ENCODE data around the gene CCL27. TPM values are rescaled to one million over a fixed set of nuclear protein-coding genes. Genes with fewer than 3 reads are reported as not detected.

CCL27 gene
- total RNA-seq, 2 donors from 2014 or later: not detected

GRCh38 chr9:34629491-34629808 is 33.0 kb downstream of the CCL27 start:
- H3K27me3 ChIP-seq (replicated peaks; ENCODE audit: insufficient read depth): peaks cover 14% of the 10 kb centered on the region
- no peaks in the 10 kb centered on the region for H3K9me3 ChIP-seq
- peak overlapping the region; percentile 61 for H3K4me3 ChIP-seq
- DNase-seq (ENCODE audit: low spot score): no peak
- no peak for TF ChIP-seq CTCF (IDR thresholded peaks at IDR 0.05)
- no peaks in the 10 kb centered on the region for H3K36me3 ChIP-seq
- ATAC-seq (ENCODE audit: insufficient number of reproducible peaks, low FRiP score, low read depth): no peak
- no peak overlapping the region for H3K27ac ChIP-seq
- peaks cover 0 to 19% of the 10 kb centered on the region in 2 donors for H3K4me1 ChIP-seq (ENCODE audit: control insufficient read depth in 1 of 2, low read depth in 2 of 2)

GRCh38 chr9:34628656-34629490 is 33.6 kb downstream of the CCL27 start, which contains the start of gene ARID3C:
TSS of gene ARID3C (minus strand) at chr9:34629066. CDS start at chr9:34628014, 1,052 bp downstream.
- DNase-seq (ENCODE audit: low spot score): no peak
- TF ChIP-seq CTCF (IDR thresholded peaks at IDR 0.05): no peak
- H3K36me3 ChIP-seq: no peaks in the 10 kb centered on the region
- peaks cover 20% of the 10 kb centered on the region for H3K27me3 ChIP-seq (replicated peaks; ENCODE audit: insufficient read depth)
- peaks cover 0 to 21% of the 10 kb centered on the region in 2 donors for H3K4me1 ChIP-seq (ENCODE audit: control insufficient read depth in 1 of 2, low read depth in 2 of 2)
- peak within 1 kb of the TSS in 1 of 2 donors; percentile 44 for H3K27ac ChIP-seq
- ATAC-seq (ENCODE audit: insufficient number of reproducible peaks, low FRiP score, low read depth): no peak
- H3K4me3 ChIP-seq: peak within 1 kb of the TSS; percentile 61
- H3K9me3 ChIP-seq: no peaks in the 10 kb centered on the region

- peak overlapping the region in 1 of 2 donors; percentile 44 for H3K27ac ChIP-seq
- no peaks in the 10 kb centered on the region for H3K9me3 ChIP-seq
- DNase-seq (ENCODE audit: low spot score) (no peak), ATAC-seq (ENCODE audit: insufficient number of reproducible peaks, low FRiP score, low read depth) (no peak)
- peak overlapping the region; percentile 61 for H3K4me3 ChIP-seq
- peaks cover 29% of the 10 kb centered on the region for H3K27me3 ChIP-seq (replicated peaks; ENCODE audit: insufficient read depth)
- H3K4me1 ChIP-seq (ENCODE audit: control insufficient read depth in 1 of 2, low read depth in 2 of 2): peaks cover 3 to 29% of the 10 kb centered on the region in 2 donors
- no peaks in the 10 kb centered on the region for H3K36me3 ChIP-seq
- TF ChIP-seq CTCF (IDR thresholded peaks at IDR 0.05): no peak
These were observed 34.5 kb downstream of the CCL27 start for GRCh38 chr9:34627716-34628655.

- TF ChIP-seq CTCF (IDR thresholded peaks at IDR 0.05): no peak
- H3K4me1 ChIP-seq (ENCODE audit: control insufficient read depth in 1 of 2, low read depth in 2 of 2): peaks cover 3 to 34% of the 10 kb centered on the region in 2 donors
These were observed 37.3 kb downstream of the CCL27 start for GRCh38 chr9:34625186-34625486.

More at GRCh38 chr9:34625186-34625486, 37.3 kb downstream of the CCL27 start:
- no peak overlapping the region for H3K27ac ChIP-seq
- no peak overlapping the region for H3K4me3 ChIP-seq
- no peaks in the 10 kb centered on the region for H3K9me3 ChIP-seq
- peaks cover 30% of the 10 kb centered on the region for H3K27me3 ChIP-seq (replicated peaks; ENCODE audit: insufficient read depth)
- DNase-seq (ENCODE audit: low spot score) (no peak), ATAC-seq (ENCODE audit: insufficient number of reproducible peaks, low FRiP score, low read depth) (no peak)
- H3K36me3 ChIP-seq: no peaks in the 10 kb centered on the region

All from thoracic aorta (tissue), 2 donors.